GM12874 (cell line): ENCODE measurements around the gene FCRL3.

Source experiments
- TF ChIP-seq, protein P1 (sequence below): IDR thresholded peaks from 2 replicates; pipeline ENCODE4 v1.5.1; 2011; ENCODE audit warnings: low read depth, mild to moderate bottlenecking, control low read depth, low read length, moderate library complexity; ENCODE audit not compliant: insufficient read depth

The FCRL3 gene

DNA sequence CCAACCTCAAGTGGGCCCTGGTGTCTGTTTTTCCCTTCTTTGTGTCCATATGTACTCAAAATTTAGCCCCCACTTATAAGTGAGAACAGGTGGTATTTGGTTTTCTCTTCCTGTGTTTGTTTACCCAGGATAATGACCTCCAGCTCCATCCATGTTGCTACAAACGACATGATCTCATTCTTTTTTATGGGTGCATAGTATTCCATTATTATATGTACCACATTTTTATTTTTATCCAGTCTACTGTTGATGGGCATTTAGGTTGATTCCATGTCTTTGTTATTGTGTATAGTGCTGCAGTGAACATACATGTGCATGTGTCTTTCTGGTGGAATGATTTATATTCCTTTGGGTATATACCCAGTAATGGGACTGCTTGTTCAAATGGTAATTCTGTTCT lies 27.6 kb downstream of the FCRL3 start:
- TF ChIP-seq, protein P1, sequence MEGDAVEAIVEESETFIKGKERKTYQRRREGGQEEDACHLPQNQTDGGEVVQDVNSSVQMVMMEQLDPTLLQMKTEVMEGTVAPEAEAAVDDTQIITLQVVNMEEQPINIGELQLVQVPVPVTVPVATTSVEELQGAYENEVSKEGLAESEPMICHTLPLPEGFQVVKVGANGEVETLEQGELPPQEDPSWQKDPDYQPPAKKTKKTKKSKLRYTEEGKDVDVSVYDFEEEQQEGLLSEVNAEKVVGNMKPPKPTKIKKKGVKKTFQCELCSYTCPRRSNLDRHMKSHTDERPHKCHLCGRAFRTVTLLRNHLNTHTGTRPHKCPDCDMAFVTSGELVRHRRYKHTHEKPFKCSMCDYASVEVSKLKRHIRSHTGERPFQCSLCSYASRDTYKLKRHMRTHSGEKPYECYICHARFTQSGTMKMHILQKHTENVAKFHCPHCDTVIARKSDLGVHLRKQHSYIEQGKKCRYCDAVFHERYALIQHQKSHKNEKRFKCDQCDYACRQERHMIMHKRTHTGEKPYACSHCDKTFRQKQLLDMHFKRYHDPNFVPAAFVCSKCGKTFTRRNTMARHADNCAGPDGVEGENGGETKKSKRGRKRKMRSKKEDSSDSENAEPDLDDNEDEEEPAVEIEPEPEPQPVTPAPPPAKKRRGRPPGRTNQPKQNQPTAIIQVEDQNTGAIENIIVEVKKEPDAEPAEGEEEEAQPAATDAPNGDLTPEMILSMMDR: no peak

DNA sequence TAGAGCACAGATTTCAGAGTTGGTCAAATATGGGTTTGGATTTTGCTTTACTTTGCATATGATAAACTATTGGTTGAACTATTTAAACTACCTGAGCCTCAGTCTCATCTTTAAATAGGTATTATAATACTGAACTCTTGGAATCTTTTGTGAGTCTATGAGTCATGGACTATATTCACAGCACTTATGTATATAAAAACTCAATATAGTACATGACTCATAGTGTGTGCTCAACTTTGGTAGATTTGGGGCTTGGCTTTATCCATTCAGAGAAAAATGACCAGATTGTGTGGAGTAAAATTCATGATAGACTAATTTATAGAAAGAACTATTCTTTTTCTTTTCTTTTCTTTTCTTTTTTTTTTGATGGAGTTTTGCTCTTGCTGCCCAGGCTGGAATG lies 28.7 kb downstream of the FCRL3 start:
- TF ChIP-seq, protein P1: no peak

DNA sequence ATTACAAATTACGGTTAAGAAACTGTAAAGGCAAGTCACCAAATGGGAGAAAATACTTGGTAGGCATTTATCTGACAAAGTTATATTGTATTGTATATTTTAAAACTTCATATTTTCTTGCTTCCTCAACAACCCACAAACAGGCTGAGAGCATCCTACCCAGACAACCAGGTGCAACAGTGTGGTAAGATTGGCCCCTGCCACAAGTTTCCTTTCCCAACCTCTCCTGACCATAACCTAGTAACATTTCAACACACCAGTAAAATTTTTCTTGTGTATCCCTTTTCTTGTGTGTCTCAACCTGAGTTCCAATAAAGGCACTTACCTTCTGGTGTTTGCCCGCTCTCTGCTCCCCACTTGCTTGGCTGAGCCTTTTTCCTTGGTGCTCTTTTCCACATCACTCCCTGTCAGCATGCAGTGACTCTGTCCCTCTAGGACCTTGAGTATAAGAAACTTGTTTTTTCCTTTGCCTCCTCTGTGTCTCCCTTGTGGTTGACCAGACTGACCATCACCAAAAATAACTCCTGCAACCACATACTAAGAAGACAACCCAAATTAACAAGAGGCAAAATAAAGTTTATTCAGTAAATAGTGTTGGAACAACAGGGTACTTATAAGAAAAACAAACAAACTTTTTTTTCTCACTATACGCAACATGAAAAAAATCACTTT lies 40.9 kb downstream of the FCRL3 start:
- TF ChIP-seq, protein P1: no peak

DNA sequence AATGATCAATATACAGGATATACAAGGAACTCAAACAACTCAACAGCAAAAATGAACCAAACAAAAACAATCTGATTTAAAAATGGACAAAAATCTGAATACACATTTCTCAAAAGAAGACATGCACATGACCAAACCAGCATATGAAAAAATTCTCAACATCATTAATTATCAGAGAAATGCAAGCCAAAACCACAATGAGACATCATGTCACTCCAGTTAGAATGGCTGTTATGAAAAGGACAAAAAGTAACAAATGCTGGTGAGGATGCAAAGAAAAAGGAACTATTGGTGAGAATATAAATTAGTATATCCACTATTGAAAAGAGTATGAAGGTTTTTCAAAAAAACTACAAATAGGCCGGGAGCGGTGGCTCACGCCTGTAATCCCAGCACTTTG lies 42.0 kb downstream of the FCRL3 start:
- TF ChIP-seq, protein P1: no peak

DNA sequence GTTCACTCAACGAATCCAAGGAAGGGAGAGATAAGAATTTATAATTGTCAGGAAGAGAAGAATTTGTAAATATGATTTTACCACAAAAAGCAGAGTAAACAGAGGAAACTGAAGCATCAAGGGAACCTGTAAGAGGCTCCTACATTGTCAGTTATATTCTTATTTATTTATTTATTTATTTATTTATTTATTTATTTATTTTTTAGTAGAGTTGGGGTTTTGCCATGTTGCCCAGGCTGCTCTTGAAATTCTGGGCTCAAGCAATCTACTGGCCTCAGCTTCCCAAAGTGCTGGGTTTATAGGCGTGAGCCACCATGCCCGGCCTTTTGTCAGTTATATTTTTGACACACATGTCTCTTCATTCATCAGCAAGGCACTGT lies 47.1 kb downstream of the FCRL3 start:
- TF ChIP-seq, protein P1: no peak

DNA sequence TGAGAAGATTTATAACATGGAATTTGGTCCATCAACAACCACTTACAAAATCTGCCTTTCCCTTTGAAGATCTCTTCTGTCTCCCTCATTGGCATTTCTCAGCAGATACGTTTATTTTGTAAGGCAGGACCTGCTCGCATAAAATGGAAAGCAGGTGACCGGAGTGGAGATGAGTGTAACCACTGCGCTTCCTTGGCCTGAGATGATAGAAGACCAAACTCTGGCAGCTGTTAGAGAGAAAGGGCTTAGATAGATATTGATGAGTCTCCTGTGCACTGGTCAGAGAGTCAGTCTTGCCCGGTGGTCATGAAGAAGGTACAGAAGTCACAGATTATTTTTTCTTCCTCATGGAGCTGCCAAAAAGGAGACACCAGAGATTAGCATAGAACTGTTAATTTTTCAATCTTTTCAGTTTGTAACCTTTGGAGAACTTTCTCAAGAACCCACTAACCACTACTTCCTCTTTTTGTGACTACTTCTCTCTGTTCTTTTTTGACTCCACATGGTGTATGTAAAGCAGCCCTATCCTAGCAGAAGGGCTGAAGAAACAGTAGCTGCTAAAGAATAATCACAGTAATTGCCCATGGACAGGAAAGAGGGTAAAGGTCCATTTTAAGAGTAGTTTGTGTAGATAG lies 47.6 kb downstream of the FCRL3 start:
- TF ChIP-seq, protein P1: no peak

DNA sequence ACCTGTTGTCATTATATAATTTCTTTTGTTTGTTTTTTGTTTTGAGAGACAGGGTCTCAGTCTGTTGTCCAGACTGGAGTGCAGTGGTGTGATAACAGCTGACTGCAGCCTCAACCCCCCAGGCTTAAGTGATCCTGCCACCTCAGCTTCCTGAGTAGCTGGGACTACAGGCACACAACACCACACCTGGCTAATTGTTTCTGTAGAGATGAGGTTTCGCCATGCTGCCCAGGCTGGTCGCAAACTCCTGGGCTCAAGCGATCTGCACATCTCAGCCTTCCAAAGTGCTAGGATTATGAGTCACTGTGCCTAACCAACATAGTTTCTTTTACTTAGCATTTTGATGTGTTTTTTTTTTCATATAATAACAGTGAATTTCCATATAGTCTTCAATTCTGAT lies 52.3 kb downstream of the FCRL3 start:
- TF ChIP-seq, protein P1: no peak

DNA sequence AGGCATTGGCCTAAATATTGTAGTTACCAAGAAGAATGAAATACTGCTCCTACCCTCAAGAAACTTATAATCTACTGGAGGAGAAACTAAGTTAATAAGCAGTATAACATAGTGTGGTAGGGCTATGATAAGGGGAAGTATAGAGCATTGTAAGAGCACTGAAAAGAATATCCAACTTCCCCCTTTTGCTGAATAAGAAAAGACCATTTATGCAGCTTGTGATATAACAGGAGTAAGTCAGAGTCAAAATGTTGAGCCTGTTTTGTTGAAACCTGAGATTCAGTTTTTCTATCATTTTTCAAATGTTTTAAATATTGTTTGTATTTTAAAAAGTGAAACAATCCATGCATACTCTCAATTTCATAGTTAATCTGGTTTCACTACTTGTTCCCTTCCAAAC lies 54.4 kb downstream of the FCRL3 start:
- TF ChIP-seq, protein P1: no peak
